ENCODE results near the gene ETS1.

ETS1 gene

DNA sequence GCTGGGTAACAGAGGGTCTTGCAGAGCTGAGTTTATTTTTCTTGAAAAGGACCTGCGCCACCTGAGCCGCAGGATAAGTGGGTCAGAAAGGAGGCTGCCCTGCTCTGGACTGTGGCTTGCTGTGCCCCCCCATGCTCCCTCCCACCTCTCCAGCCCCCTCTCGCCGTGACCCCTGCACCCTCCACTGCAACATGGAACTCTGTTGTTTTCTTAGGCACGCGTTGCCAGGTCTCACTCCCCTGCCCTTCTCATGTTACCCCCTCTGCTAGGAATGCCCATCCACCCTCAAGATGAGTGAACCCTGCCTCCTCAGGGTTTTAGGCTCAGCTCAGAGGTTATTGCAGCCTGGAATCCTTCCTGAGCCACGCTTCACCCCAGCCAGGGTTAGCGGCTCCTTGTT, 10.8 kb downstream of the ETS1 start:
- Histone ChIP-seq H3K27ac (ENCODE audit: low read depth, low read length) (no peak overlapping the region), H3K4me1 (ENCODE audit: insufficient read depth, low read length) (peaks cover 61% of the 10 kb centered on the region), H3K9me3 (ENCODE audit: insufficient read depth, low read depth, low read length) (no peaks in the 10 kb centered on the region), H3K4me3 (ENCODE audit: low read length) (no peak overlapping the region), H3K36me3 (ENCODE audit: insufficient read depth, low read length) (no peaks in the 10 kb centered on the region), H3K27me3 (ENCODE audit: insufficient read depth, low read length) (no peaks in the 10 kb centered on the region), H3K9ac (ENCODE audit: low read depth, low read length) (no peak overlapping the region)
- 69% methylated on average over 8 of the region's 8 CpGs for WGBS

DNA sequence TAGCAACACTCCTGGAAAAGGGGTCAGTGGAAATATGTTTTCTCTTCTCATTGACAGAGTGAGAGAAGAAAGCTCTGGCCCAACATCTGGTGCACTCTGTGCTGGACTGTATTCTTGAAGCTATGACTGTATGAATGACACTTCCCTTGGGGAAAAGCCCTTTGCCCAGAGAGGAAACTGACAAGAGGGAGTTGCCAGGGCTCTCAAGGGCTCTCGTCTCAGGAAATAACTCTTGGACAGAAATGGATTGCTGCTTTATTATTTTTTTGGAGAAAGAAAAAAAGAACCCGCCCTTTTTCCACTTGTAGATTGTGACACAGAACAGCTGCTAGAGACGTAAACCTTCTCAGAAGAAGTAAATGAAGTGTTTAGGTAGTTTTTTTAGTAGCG, 11.4 kb downstream of the ETS1 start:
- H3K27me3 ChIP-seq (ENCODE audit: insufficient read depth, low read length) = no peaks in the 10 kb centered on the region
- no peak overlapping the region for H3K27ac ChIP-seq (ENCODE audit: low read depth, low read length)
- H3K4me1 ChIP-seq (ENCODE audit: insufficient read depth, low read length) = peaks cover 55% of the 10 kb centered on the region
- no peak overlapping the region for H3K9ac ChIP-seq (ENCODE audit: low read depth, low read length)
- H3K36me3 ChIP-seq (ENCODE audit: insufficient read depth, low read length) = no peaks in the 10 kb centered on the region
- H3K9me3 ChIP-seq (ENCODE audit: insufficient read depth, low read depth, low read length) = no peaks in the 10 kb centered on the region
- no peak overlapping the region for H3K4me3 ChIP-seq (ENCODE audit: low read length)
- 89% methylated on average over 3 of the region's 4 CpGs for WGBS

DNA sequence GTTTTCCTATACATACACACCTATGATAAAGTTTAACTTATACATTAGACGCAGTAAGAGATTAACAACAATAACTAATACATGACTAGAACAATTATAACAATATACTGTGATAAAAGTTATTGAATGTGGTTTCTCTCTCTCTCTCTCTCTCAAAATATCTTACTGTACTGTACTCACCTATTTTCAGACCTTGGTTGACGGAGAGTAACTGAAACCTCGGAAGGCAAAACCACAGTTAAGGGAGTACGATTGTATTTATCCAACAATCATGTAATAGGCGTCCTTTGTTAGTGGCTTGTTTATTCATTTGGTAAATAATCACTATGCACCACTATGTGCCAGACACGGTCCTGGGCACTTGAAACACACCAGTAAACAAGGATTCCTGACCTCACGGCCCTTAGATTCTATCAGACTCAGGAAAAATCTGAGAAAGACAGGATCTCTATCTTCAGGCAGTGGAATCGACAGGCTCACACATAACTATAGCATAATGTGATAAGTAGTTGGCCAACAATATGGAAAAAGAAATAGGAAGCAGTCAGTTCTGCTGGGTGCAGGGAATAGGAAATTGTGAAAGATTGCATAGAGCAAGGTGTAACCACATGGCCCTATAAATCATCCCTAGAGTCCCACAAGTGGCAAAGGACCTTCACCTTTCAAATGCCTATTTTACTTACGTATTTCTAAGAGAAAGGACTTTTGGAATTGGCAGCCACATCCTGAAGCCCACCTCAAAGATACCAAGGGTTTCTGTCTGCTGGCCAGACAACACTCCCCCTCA, 12.0 kb downstream of the ETS1 start:
- peaks cover 49% of the 10 kb centered on the region for H3K4me1 ChIP-seq (ENCODE audit: insufficient read depth, low read length)
- no peaks in the 10 kb centered on the region for H3K9me3 ChIP-seq (ENCODE audit: insufficient read depth, low read depth, low read length)
- 90% methylated on average over 3 of the region's 9 CpGs for WGBS
- H3K27ac ChIP-seq (ENCODE audit: low read depth, low read length) = no peak overlapping the region
- no peaks in the 10 kb centered on the region for H3K36me3 ChIP-seq (ENCODE audit: insufficient read depth, low read length)
- no peak overlapping the region for H3K4me3 ChIP-seq (ENCODE audit: low read length)
- no peak overlapping the region for H3K9ac ChIP-seq (ENCODE audit: low read depth, low read length)
- H3K27me3 ChIP-seq (ENCODE audit: insufficient read depth, low read length) = no peaks in the 10 kb centered on the region

DNA sequence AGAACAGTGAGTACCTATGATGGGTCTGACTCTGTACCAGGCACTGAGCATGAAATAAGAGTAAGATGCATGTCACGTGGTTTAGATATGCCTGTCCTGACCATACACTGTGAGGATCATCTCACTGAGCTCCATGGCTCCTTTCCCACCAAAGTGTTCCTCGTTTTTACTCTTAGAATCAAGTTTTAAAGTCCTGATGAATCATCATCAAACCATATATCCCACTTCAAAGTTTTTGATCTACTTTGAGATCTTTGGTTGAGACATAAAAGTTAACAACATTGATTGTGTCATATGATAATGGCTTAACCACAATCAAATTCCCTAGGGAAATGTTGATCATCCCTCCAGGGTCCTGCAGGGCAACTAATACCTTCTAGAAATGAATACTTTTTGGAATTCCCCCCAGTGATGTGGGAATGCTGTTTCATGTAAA, 12.8 kb downstream of the ETS1 start:
- peaks cover 41% of the 10 kb centered on the region for H3K4me1 ChIP-seq (ENCODE audit: insufficient read depth, low read length)
- no peak overlapping the region for H3K27ac ChIP-seq (ENCODE audit: low read depth, low read length)
- no peaks in the 10 kb centered on the region for H3K9me3 ChIP-seq (ENCODE audit: insufficient read depth, low read depth, low read length)
- no peak overlapping the region for H3K4me3 ChIP-seq (ENCODE audit: low read length)
- 89% methylated on average over 2 of the region's 2 CpGs for WGBS
- H3K27me3 ChIP-seq (ENCODE audit: insufficient read depth, low read length) = no peaks in the 10 kb centered on the region
- no peak overlapping the region for H3K9ac ChIP-seq (ENCODE audit: low read depth, low read length)
- H3K36me3 ChIP-seq (ENCODE audit: insufficient read depth, low read length) = no peaks in the 10 kb centered on the region

DNA sequence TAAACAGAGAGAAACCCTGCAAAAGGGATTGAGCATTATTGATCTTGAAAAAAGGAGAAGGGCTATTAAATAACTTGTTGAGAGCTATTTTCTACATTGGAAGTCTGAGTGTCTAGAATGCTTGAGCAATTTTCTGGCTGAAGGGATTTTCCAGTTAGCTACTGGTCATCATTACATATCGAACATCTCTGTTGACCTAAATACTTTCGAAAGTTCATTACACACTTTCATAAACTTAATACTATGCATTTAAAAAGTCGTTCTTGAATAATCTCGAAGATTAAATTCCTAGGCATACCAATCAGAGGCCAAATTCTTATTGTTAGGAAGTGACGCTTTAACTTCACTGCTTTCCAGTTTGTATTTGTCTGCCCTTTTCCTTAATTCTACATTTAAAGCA, 13.7 kb downstream of the ETS1 start:
- Histone ChIP-seq H3K4me3 (ENCODE audit: low read length) (no peak overlapping the region), H3K9ac (ENCODE audit: low read depth, low read length) (no peak overlapping the region), H3K9me3 (ENCODE audit: insufficient read depth, low read depth, low read length) (no peaks in the 10 kb centered on the region), H3K4me1 (ENCODE audit: insufficient read depth, low read length) (peaks cover 35% of the 10 kb centered on the region), H3K27ac (ENCODE audit: low read depth, low read length) (no peak overlapping the region), H3K36me3 (ENCODE audit: insufficient read depth, low read length) (no peaks in the 10 kb centered on the region), H3K27me3 (ENCODE audit: insufficient read depth, low read length) (no peaks in the 10 kb centered on the region)
- WGBS = 89% methylated on average over 5 of the region's 5 CpGs

DNA sequence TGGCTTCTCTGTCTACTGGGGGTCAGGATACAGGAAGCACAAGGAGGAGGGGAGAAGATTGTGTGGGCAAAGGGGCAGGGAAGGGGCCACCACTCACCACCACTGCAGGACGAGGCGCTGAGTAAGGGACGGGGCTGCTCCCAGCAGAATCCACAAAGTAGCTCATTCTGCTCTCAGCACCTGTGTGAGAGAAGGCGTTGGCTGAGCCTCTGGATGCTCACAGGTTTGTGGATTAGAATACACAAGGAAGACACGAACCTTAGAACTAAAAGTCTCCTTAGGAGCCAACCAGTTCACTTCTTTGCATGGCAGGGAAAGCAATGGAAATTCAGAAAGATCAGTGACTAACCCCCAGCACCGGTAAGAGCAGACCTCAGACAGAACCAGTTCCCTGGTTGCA, 14.4 kb downstream of the ETS1 start:
- Histone ChIP-seq H3K36me3 (ENCODE audit: insufficient read depth, low read length) (no peaks in the 10 kb centered on the region), H3K4me3 (ENCODE audit: low read length) (no peak overlapping the region), H3K27me3 (ENCODE audit: insufficient read depth, low read length) (no peaks in the 10 kb centered on the region), H3K27ac (ENCODE audit: low read depth, low read length) (no peak overlapping the region), H3K4me1 (ENCODE audit: insufficient read depth, low read length) (peaks cover 36% of the 10 kb centered on the region), H3K9ac (ENCODE audit: low read depth, low read length) (no peak overlapping the region), H3K9me3 (ENCODE audit: insufficient read depth, low read depth, low read length) (no peaks in the 10 kb centered on the region)
- WGBS = 33% methylated on average over 6 of the region's 6 CpGs

DNA sequence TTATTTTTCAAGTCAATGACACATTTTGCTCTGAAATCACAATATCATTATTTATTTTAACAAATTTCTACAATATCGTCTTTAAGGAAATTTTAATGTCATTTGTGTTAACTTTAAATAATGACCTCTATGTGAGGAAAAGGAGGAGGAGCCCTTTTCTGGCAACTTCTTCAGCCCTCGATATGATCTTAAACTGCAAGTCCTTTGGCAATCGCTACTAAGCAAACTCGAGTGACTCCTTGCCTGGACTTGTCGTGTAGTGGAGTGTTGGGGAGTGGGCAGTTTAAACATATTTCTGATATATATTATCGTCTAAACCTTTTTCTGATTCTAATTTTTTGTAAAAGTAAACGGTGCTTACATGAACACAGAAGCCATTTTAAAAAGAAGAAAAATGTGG, 16.7 kb downstream of the ETS1 start:
- Histone ChIP-seq H3K4me3 (ENCODE audit: low read length) (no peak overlapping the region), H3K4me1 (ENCODE audit: insufficient read depth, low read length) (peaks cover 18% of the 10 kb centered on the region), H3K27ac (ENCODE audit: low read depth, low read length) (no peak overlapping the region), H3K27me3 (ENCODE audit: insufficient read depth, low read length) (no peaks in the 10 kb centered on the region), H3K9ac (ENCODE audit: low read depth, low read length) (no peak overlapping the region), H3K36me3 (ENCODE audit: insufficient read depth, low read length) (no peaks in the 10 kb centered on the region), H3K9me3 (ENCODE audit: insufficient read depth, low read depth, low read length) (no peaks in the 10 kb centered on the region)
- whole genome bisulfite sequencing = 94% methylated on average over 6 of the region's 7 CpGs

DNA sequence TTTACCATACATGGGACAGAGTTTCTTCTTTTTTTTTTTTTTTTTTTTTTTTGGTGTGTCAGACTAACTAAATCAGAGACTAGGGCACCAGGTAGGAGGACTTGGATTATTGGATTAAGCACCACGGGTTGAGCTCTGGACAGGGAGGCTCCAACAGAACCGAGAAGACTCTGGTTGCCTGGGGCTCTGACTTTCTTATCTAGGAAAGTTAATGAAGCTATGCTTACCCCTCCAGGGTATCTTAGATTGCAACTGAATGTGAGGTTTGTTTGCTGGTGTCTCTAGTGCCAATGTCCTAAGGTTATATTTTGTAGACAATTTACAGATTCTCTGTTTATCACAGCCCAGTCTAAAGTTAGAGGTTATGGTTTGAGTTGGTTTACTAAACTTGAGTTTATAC, 18.1 kb downstream of the ETS1 start:
- Histone ChIP-seq H3K27ac (ENCODE audit: low read depth, low read length) (no peak overlapping the region), H3K4me3 (ENCODE audit: low read length) (no peak overlapping the region), H3K27me3 (ENCODE audit: insufficient read depth, low read length) (no peaks in the 10 kb centered on the region), H3K4me1 (ENCODE audit: insufficient read depth, low read length) (peaks cover 18% of the 10 kb centered on the region), H3K9ac (ENCODE audit: low read depth, low read length) (no peak overlapping the region), H3K9me3 (ENCODE audit: insufficient read depth, low read depth, low read length) (no peaks in the 10 kb centered on the region), H3K36me3 (ENCODE audit: insufficient read depth, low read length) (no peaks in the 10 kb centered on the region)
- WGBS = 63% methylated on average over 2 of the region's 2 CpGs

DNA sequence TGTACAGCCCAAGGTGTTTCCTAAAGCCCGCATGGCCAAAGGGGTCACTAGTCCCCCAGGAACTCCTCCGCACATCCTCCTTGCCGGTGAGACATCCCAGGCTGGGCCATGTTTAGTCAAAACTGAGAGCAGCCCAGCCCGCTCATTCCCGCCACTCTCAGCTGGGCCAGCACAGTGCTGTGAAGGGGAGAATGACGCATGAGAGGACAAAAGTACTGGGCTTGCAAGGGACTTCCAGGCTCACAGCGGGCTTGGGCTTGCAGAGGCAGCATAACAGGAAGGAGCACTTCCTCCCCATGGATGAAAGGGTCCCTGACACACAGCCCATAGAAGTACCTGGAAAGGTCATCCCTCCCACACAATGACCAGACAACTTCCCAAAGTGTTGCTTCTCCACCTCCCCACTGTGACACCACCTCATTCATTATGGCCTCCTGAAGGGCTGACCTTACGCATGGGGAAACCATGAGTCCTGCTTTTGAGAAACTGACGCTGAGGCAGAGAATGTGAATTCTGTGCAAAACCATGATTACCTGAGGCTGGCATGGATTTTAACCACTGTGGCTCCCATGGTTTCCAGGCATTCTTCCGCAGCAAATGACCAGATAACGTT, 19.1 kb downstream of the ETS1 start:
- Histone ChIP-seq H3K9me3 (ENCODE audit: insufficient read depth, low read depth, low read length) (no peaks in the 10 kb centered on the region), H3K27me3 (ENCODE audit: insufficient read depth, low read length) (no peaks in the 10 kb centered on the region), H3K36me3 (ENCODE audit: insufficient read depth, low read length) (no peaks in the 10 kb centered on the region), H3K27ac (ENCODE audit: low read depth, low read length) (no peak overlapping the region), H3K4me1 (ENCODE audit: insufficient read depth, low read length) (peaks cover 12% of the 10 kb centered on the region), H3K4me3 (ENCODE audit: low read length) (no peak overlapping the region), H3K9ac (ENCODE audit: low read depth, low read length) (no peak overlapping the region)
- WGBS = 85% methylated on average over 11 of the region's 11 CpGs

DNA sequence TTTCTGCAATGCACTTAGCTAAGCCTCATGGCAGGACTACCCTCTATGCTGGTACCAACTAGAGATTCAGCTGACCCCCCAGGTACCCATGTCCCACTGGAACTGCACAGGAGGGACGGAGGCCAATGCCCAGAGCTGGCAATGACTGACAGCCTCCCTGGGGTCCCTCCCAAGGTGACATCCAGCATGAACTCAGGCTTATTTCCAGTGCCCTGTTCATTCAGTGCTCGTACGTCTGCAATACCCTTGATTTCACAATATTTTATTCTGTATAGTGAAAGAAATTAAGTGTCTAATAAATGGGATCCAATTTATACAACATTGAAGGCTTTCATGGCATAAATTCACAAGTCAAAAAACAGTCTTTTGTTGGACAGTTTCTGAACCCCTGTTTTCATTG, 20.2 kb downstream of the ETS1 start:
- no peaks in the 10 kb centered on the region for H3K36me3 ChIP-seq (ENCODE audit: insufficient read depth, low read length)
- H3K9me3 ChIP-seq (ENCODE audit: insufficient read depth, low read depth, low read length) = no peaks in the 10 kb centered on the region
- no peaks in the 10 kb centered on the region for H3K27me3 ChIP-seq (ENCODE audit: insufficient read depth, low read length)
- H3K4me1 ChIP-seq (ENCODE audit: insufficient read depth, low read length) = peaks cover 6% of the 10 kb centered on the region; the same call in 1 of the 2 replicates
- no peak overlapping the region for H3K9ac ChIP-seq (ENCODE audit: low read depth, low read length)
- 91% methylated on average over 1 of the region's 3 CpGs for WGBS
- no peak overlapping the region for H3K4me3 ChIP-seq (ENCODE audit: low read length)
- H3K27ac ChIP-seq (ENCODE audit: low read depth, low read length) = no peak overlapping the region

DNA sequence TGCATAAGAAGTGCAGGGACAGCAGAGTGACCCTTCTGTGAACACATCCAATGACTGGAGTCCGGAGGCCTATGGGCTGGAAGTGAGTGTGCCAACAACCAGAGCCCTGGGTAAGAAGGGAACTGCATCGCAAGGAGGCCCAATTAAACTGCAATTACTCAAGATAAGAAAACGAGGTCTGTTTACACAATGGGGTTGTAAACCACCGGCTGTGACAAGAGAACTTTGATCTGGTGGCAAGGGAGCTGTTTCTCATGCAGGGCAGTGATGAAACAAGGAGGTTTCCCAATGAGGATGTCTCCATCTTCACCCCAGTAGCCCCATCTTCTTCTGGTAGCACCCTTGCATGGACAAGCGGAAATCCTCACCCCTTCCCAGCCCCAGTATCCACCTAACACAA, 21.5 kb downstream of the ETS1 start:
- WGBS = 77% methylated on average over 5 of the region's 5 CpGs
- no peak overlapping the region for H3K9ac ChIP-seq (ENCODE audit: low read depth, low read length)
- no peak overlapping the region for H3K4me3 ChIP-seq (ENCODE audit: low read length)
- H3K9me3 ChIP-seq (ENCODE audit: insufficient read depth, low read depth, low read length) = no peaks in the 10 kb centered on the region
- no peaks in the 10 kb centered on the region for H3K27me3 ChIP-seq (ENCODE audit: insufficient read depth, low read length)
- H3K27ac ChIP-seq (ENCODE audit: low read depth, low read length) = no peak overlapping the region
- H3K36me3 ChIP-seq (ENCODE audit: insufficient read depth, low read length) = no peaks in the 10 kb centered on the region
- peaks cover 6% of the 10 kb centered on the region; the same call in 1 of the 2 replicates for H3K4me1 ChIP-seq (ENCODE audit: insufficient read depth, low read length)
